Thyroid gland (tissue), 4 donors: ENCODE results near the gene PCDHA1.

Source experiments
- CTCF ChIP-seq, 6 experiments: fragments of 200-600 bp in 3 of 6; fragments of 450-650 bp in 3 of 6; sonication (generic) in 3 of 6; IDR thresholded peaks; one replicate each; pipeline ENCODE4 v1.5.1; 2016 to 2019; ENCODE audit warnings: antibody characterized with exemption in 6 of 6, mild to moderate bottlenecking in 2 of 6, inconsistent platforms in 1 of 6, moderate library complexity in 1 of 6
- POLR2A ChIP-seq, 2 donors: fragments of 450-650 bp; IDR thresholded peaks; one replicate each; pipeline ENCODE4 v1.6.1; 2017; ENCODE audit warnings: antibody characterized with exemption in 2 of 2, mild to moderate bottlenecking in 2 of 2, moderate library complexity in 1 of 2

DNA sequence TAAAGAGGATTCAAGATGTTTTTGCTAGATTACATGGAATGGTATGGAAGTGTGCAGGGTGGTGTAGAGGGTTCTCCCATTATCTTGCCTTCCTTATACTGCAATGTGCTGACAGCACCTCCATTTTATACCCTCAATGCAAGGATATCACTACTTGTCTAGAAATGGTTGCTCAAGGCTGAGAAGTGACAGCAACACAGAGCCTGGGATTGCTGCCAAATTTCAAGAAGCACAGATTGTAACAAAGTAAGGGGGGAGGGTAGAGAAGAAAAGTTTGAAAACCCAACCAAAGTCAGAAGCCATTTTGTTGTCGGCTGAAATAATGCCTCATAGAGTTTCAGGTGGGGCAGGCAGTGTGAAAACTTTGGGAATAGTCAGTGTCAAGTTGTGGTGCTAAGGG lies 210.1 kb downstream of the PCDHA1 start:
- TF ChIP-seq CTCF (IDR thresholded peaks at IDR 0.05) = no peak
- TF ChIP-seq POLR2A (IDR thresholded peaks at IDR 0.05) = no peak
